Measurements from ENCODE around the gene PKIB.

The PKIB gene

GRCh38 chr6:122609881-122610689, at the start of gene PKIB:
Gene PKIB (plus strand): TSS chr6:122610405. CDS start chr6:122717795, 107,390 bp downstream.
- H3K4me3 ChIP-seq (ENCODE audit: low read depth, low read length) = no peak within 1 kb of the TSS
- no peak for DNase-seq (ENCODE audit: low read depth)
- TF ChIP-seq, protein P1, sequence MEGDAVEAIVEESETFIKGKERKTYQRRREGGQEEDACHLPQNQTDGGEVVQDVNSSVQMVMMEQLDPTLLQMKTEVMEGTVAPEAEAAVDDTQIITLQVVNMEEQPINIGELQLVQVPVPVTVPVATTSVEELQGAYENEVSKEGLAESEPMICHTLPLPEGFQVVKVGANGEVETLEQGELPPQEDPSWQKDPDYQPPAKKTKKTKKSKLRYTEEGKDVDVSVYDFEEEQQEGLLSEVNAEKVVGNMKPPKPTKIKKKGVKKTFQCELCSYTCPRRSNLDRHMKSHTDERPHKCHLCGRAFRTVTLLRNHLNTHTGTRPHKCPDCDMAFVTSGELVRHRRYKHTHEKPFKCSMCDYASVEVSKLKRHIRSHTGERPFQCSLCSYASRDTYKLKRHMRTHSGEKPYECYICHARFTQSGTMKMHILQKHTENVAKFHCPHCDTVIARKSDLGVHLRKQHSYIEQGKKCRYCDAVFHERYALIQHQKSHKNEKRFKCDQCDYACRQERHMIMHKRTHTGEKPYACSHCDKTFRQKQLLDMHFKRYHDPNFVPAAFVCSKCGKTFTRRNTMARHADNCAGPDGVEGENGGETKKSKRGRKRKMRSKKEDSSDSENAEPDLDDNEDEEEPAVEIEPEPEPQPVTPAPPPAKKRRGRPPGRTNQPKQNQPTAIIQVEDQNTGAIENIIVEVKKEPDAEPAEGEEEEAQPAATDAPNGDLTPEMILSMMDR (IDR thresholded peaks at IDR 0.05; ENCODE audit: low read depth, low read length) = no peak
- TF ChIP-seq, protein P2, sequence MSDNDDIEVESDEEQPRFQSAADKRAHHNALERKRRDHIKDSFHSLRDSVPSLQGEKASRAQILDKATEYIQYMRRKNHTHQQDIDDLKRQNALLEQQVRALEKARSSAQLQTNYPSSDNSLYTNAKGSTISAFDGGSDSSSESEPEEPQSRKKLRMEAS (IDR thresholded peaks at IDR 0.05; ENCODE audit: low read depth, low read length) = no peak

GRCh38 chr6:122563364-122564052, 46.7 kb upstream of the PKIB start:
- TF ChIP-seq, protein P1 (IDR thresholded peaks at IDR 0.05; ENCODE audit: low read depth, low read length) = no peak
- TF ChIP-seq, protein P2 (IDR thresholded peaks at IDR 0.05; ENCODE audit: low read depth, low read length) = no peak
- TF ChIP-seq POLR2A (IDR thresholded peaks at IDR 0.05; ENCODE audit: extremely low read depth, insufficient read length) (no peak), MYC (IDR thresholded peaks at IDR 0.05; ENCODE audit: low read depth, low read length) (no peak)
- no peak overlapping the region for H3K4me3 ChIP-seq (ENCODE audit: low read depth, low read length)
- no peak for DNase-seq (ENCODE audit: low read depth)

GRCh38 chr6:122564230-122564629, 46.0 kb upstream of the PKIB start:
- H3K4me3 ChIP-seq (ENCODE audit: low read depth, low read length) = no peak overlapping the region
- no peak for DNase-seq (ENCODE audit: low read depth)
- TF ChIP-seq MYC (IDR thresholded peaks at IDR 0.05; ENCODE audit: low read depth, low read length) (no peak), POLR2A (IDR thresholded peaks at IDR 0.05; ENCODE audit: extremely low read depth, insufficient read length) (no peak)
- TF ChIP-seq, protein P1 (IDR thresholded peaks at IDR 0.05; ENCODE audit: low read depth, low read length) = no peak
- TF ChIP-seq, protein P2 (IDR thresholded peaks at IDR 0.05; ENCODE audit: low read depth, low read length) = no peak

DNA sequence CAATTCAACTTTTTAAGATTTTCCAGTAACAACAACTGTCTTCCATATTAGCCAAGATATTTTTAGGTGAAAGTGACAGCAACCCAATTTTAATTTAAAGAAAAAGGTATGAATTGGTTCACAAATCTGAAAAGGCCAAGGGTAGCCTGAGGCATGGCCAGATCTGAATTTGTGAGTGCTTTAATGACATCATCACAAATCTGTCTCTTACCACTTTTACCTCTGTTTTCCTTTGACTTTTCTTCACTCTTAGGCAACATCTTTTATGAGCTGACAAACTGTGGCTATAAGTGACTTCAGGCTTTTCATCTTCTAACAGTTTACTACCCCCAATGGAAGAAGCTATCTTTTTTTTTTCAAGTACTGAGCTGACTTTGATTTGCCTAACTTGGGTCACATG, 44.5 kb upstream of the PKIB start:
- no peak for TF ChIP-seq MYC (IDR thresholded peaks at IDR 0.05; ENCODE audit: low read depth, low read length)
- TF ChIP-seq, protein P2 (IDR thresholded peaks at IDR 0.05; ENCODE audit: low read depth, low read length) = no peak
- TF ChIP-seq, protein P1 (IDR thresholded peaks at IDR 0.05; ENCODE audit: low read depth, low read length) = no peak
- TF ChIP-seq POLR2A (IDR thresholded peaks at IDR 0.05; ENCODE audit: extremely low read depth, insufficient read length) = no peak
- H3K4me3 ChIP-seq (ENCODE audit: low read depth, low read length) = no peak overlapping the region
- DNase-seq (ENCODE audit: low read depth) = no peak

- TF ChIP-seq, protein P1 (IDR thresholded peaks at IDR 0.05; ENCODE audit: low read depth, low read length) = no peak
- TF ChIP-seq POLR2A (IDR thresholded peaks at IDR 0.05; ENCODE audit: extremely low read depth, insufficient read length) = no peak
- TF ChIP-seq, protein P2 (IDR thresholded peaks at IDR 0.05; ENCODE audit: low read depth, low read length) = no peak
- TF ChIP-seq MYC (IDR thresholded peaks at IDR 0.05; ENCODE audit: low read depth, low read length) = no peak
- no peak overlapping the region for H3K4me3 ChIP-seq (ENCODE audit: low read depth, low read length)
- no peak for DNase-seq (ENCODE audit: low read depth)
These were observed 43.2 kb upstream of the PKIB start for GRCh38 chr6:122567034-122567433.

All from NB4 (cell line).